Breast epithelium (tissue), 3 donors: Measurements from ENCODE around the gene ELF3.

Source experiments
- POLR2A ChIP-seq: fragments of 450-650 bp; IDR thresholded peaks from one replicate; pipeline ENCODE4 v1.6.1; 2016; ENCODE audit warnings: antibody characterized with exemption, mild to moderate bottlenecking, moderate library complexity
- POLR2AphosphoS5 ChIP-seq, 3 donors: sonication (generic); formaldehyde crosslinking; IDR thresholded peaks; one replicate each; pipeline ENCODE4 v1.6.1; 2017; ENCODE audit warnings: antibody characterized with exemption in 3 of 3
- TF ChIP-seq, protein P1 (sequence below), 3 donors: fragments of 450-650 bp; IDR thresholded peaks; one replicate each; pipeline ENCODE4 v1.5.1; 2016 to 2017; ENCODE audit warnings: antibody characterized with exemption in 3 of 3, mild to moderate bottlenecking in 3 of 3, moderate library complexity in 3 of 3

DNA sequence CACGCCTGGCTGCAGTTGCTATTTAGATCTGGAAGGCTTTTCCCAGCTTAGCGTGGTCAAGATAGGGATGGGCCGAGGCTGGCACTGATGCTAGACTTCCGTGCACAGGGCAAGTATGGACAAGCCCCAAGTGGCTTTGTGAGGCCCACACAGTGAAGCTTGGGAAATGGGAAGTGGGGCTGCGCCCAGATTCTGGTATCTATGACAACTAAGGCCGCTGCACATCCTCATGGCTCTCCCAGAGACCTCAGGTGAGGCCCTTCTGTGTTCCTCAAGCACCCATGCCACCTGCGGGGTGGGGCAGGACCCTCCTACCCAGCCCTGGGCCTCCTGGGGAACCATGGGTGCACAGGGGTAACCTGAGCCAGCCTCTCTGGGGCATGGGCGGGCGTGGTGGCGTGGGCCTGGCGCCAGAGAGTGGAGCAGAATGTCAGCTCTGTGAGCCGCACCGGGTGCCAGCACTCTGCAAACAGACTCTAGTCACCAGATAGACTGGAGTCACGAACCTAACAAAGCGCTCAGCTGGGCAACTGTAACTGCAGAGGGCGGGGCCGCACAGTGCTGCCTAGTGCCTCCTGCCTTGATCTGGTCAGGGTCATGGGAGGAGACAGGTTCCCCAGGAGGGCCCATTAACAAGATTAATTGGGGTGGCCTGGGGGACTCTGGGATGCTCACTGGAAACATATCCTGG lies 46.4 kb downstream of the ELF3 start:
- TF ChIP-seq, protein P1, sequence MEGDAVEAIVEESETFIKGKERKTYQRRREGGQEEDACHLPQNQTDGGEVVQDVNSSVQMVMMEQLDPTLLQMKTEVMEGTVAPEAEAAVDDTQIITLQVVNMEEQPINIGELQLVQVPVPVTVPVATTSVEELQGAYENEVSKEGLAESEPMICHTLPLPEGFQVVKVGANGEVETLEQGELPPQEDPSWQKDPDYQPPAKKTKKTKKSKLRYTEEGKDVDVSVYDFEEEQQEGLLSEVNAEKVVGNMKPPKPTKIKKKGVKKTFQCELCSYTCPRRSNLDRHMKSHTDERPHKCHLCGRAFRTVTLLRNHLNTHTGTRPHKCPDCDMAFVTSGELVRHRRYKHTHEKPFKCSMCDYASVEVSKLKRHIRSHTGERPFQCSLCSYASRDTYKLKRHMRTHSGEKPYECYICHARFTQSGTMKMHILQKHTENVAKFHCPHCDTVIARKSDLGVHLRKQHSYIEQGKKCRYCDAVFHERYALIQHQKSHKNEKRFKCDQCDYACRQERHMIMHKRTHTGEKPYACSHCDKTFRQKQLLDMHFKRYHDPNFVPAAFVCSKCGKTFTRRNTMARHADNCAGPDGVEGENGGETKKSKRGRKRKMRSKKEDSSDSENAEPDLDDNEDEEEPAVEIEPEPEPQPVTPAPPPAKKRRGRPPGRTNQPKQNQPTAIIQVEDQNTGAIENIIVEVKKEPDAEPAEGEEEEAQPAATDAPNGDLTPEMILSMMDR (IDR thresholded peaks at IDR 0.05), result no peak
- TF ChIP-seq POLR2AphosphoS5 (IDR thresholded peaks at IDR 0.05) (no peak), POLR2A (no peak)
